Activated effector memory CD4-positive, alpha-beta T cell treated with anti-CD3 and anti-CD28 coated beads, Interleukin-2, amount 50 U/mL, for 16 hours (primary cell): Measurements from ENCODE around the gene EXOC6B.

Source experiments
- DNase-seq: peaks from one replicate; pipeline ENCODE4 v3.0.0-alpha.2; 2020

Gene EXOC6B

DNA sequence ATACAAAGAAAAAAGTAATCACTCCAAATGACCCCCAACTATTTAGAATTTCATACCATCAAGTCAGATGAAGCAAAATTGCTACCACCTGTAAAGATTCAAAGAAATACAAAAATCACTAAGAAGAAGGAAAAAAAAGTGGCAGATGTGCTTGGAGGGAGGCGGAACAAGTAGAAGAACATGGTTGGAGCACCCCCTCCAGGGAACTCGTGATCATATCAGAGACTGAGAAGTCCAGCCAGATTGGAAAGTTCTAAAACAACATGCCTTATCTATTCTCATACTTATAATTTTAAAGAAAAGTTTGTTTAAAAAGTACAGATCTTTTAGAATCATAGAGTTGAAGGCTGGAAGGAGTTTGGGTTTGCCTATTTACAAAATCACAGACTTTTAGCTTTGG, 564.8 kb downstream of the EXOC6B start:
- no peak for DNase-seq

DNA sequence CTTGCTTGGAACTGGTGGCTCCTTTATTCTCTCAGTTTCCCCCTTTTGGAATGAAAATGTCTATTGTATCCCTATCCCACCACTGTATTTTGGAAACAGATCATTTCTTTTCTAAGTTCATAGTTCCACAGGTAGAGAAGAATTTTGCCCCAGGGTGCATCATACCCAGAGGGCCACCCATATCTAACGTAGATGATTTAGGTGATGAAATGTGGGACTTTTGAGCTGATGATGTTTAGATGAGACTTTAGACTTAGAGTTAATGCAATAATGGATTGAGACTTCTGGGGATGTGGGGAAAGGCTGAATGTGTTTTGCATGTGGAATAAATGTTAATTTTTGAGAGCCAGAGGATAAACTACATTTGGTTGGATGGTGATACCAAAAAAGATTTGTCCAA, 570.3 kb downstream of the EXOC6B start:
- no peak for DNase-seq

DNA sequence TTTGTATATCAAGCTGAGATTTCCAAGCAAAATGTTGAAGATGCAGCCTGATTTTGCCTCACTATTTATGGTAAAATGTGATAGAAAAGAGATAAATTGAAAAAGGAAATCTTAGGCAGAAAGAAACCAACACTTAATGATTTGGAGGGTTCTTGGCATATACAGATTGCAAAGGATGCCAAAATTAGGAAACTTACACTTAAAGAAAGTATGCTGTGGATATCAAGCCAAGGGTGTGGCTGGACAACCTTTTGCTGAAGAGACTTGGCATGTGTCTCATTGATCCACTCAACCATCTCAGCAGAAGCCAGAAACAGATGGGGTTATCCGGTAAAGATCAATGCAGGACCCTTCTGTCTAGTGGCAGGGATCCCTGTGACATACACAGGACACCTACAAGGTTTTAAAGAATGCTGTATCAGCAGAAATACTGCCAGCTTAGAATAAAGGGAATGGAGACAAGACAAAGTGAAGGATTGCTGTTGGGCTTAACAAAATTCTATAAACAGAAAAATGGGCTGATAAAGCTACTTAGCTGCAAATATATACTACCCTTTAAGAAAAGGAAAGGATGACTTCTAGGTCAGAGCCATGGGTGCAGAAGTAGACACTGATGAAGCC, 570.9 kb downstream of the EXOC6B start:
- DNase-seq = no peak

DNA sequence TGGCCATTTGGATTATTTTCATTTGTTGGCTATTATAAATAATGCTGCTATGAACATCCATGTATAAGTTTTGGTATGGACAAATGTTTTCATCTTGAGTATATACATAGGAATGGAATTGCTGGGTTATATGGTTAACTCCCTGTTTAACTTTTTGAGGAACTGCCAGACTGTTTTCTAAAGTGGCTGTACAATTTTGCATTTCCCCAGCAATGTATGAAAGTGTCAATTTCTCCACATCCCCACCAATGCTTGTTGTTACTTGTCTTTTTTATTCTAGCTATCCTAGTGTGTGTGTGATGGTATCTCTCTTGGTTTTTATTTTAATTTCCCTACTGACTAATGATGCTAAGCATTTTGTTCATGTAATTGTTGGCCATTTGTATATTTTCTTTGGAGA, 587.5 kb downstream of the EXOC6B start:
- DNase-seq = no peak

DNA sequence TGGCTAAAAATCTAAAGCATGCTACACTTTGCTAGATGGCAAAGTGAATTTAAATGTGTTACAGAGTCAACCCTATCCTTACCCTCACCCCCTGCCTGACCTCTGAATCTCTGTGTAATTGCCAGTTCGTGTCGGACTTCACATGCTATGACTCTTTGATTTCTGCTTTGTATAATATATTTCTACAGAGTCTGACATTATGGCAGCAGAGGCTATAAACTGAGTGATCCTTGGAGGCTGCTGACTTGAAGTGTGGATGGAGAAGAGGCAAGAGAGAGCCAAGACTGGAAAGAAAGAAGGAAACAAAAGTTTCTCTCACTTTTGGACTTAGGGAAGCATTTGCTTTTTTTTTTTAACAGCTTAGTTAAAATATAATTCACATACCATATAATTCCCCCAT, 588.3 kb downstream of the EXOC6B start:
- no peak for DNase-seq

DNA sequence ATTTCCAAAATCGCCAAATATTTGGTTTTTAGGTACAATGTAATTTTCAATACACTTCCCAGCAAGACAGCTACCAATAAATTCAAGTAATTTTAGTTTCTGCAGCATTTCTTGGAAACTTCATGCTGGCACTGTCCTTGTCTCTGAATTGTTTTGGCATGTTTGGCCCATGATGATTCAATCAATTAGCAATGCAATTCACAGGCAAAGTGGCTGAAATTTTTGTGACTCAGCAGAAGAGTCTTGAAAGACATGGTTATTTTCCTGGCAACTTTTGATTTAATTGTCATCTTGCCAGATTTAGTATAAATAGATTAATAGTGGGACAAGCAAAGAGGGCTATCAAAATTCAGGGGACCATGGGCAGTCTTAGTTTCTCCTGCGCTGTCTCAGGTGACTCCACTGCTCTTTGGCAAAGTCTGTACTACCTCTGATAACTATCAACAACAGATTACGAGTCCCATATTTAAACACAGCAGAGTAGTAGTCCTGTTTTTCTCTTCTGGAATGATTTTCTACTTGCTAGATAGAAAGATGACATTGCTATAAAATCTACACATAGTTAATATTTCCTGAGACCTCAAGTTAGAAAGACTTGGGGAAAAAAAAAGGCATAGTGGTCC, 589.3 kb downstream of the EXOC6B start:
- DNase-seq = no peak

DNA sequence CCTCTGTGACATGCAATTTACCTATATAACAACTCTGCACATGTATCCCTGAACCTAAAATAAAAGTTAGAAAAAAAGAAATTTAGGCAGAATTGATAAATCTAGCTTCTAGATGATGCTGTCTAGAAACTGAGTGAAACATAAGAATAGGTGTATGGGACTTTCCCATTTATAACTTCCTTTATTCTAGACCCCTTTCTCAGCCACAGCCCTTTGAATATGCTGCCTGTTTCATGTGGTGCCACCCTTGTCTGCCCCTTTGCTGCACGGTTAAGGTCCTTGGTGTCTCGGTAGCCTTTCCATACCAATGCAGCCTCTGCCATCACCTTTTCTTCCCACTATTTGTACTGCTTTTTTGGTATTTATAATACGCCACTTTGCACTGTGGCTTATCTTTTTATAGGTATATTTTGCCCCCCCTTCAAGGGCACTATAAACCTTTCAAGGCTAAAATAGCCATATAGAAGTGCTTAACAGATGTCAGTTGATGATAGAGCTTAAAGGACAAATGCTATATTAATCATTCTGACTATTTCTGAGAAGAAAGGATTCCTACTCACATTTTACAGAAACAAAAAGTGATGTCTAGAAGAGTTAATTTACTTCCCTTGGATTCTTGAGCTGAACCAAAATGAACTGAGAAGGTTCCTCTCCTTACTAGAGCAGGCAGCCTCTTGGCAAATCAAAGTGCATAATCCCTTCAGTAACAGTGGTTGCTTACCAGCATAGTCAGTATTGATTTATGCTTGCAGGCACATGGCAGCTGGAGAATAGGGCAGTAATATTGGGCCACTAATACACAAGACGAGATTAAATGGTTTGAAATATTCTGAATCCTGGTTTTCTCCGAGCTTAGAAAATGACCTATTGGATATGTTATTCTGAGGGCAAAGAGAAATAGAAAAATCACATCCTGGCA, 590.1 kb downstream of the EXOC6B start:
- DNase-seq = no peak

DNA sequence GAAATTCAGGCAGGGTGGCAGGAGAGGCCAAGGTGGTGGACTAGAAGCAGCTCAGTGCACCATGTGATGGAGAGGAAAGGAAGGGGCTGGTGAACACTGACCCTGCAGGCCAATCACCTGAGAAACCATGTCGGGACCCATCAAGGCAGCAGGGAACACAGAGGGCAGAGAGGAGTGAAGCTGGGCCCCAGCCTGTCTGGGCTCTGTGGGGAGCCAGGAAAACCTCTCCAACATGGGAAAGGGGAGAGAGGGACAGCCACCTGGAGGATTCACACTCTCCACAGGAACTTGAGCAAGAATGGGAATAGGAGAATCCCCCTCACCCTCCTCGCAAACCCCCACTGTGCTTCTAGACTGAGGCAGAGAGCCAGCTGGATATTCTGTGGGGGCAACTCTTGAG, 592.6 kb downstream of the EXOC6B start:
- DNase-seq = no peak

DNA sequence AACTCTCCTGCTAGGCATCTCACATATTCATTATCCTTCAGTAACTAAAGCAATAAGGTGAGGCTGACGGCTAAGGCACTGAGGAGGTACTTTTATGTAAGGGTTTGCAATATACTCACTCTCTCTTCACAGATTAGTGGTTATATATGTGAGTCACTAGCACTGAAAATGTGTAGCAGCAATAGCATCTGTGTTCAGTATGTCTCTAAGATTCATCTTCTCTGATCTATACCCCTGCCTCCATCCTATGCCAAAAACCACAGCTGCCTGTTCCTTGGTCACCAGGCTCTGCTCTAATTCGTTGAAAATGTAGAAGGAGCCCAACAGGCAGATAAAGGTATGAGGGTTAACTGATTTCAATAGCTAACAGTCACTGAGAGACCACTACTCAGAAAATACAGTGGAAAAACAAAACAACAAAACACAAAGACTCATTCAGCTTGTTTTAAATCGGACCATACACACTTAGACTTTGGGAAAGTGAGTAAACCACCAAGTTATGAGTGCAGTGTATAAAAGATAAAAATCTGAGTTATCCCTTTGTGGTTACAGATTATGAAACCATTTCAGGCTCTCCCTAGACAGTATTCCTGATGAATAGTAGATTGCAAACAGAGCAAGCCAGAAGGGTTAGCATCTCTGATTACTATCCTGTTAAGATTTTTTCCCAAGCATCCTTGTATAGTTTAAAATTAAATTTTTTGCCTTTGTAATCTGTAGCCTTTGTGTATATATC, 602.8 kb downstream of the EXOC6B start:
- no peak for DNase-seq

DNA sequence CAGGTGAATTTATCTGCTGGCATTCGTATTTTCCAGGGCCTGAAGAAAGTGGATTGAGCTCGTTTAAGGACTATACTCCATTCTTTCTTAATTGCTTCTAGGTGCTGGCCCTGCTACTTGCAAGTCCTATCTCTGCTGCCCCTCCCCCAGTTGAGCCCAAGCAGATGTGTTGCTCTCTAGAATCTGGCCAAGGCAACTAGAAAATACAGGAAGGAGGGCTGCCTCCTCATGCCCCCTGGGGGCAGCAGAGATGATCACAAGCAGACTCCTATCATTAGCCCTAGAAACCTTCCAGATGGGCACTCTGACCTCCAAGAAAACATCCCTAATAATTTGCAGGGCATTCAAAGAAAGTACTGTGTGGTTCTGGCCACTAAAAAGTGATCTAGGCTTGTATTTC, 605.7 kb downstream of the EXOC6B start:
- DNase-seq = no peak

DNA sequence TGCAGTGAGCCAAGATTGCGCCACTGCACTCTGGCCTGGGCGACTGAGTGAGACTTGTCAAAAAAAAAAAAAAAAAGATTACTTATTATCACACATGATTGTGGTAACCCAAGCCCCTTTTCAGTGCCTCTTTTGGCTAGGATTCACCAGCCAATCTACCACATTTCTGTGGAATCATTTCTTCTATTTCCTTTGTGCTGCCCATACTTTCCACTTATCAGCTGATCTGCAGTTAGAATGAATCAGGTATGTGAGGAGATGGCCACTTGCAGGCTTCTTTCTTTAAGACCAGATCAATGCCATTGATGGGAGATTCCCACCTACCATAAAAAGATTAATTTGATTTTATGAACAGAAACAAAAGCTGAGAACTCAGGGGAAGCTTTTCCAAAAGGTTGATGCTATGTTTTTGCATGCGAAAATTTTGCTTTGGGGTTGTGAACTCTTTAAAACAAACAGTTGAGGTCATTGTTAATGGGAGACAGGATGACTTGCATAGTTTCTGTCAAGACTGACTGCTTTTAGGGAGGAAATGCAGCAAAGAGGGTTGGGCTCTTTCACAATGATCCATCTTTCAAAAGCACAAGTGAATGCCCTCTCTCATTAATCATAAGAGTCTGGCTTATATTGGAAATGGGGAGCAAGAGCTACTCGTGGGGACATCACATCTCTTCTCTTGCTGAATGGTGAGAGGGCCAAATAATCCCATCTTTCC, 611.2 kb downstream of the EXOC6B start:
- no peak for DNase-seq

DNA sequence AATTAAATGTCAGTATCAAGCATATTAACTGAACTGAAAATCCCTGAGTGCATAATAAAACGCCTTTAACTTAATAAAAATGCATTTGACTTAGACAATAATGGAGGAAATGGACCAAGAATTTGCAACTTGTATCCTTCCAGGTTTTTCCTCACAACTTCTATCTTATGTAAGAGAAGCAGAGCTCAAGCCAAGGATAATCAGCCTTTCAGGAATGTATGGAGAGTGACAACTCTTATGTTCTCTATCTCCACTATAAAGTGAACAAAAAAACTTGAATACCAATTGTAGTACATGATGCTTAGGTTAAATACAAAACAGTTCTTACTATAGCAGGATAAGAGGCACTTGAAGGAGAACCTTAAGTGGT, 613.4 kb downstream of the EXOC6B start:
- DNase-seq = no peak

DNA sequence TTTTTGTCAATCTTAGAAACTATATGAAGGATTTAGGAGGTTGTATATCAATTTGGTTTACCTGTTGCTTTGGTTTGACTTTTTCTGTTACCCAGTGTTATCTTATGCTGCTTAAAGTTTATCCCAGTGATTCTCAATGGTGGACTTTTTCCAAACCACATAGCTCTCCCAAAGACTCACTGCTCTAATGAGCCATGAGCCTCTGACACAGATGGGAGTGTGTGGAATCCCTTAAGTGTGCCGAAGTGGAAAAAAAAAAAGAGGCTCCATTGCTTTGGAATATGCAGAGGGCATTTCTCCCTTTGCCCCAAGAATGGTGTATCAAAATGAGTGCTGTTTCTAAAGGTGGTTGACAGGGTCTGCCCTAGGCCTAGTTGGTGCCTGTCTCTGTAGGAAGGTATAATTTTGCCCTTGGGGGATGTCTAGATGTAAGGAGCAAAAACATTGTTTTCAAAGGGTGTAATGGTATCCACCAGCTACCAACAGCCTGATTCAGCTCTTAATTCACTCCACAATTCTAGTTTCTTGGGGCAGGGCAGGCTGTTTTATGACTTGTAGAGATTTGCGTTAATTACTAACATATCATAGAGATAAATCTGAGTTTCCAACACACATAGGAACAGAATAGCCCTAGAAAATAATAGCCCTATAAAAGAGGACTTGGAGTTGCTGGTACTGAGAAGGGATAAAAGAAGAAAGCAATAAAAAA, 613.9 kb downstream of the EXOC6B start:
- no peak for DNase-seq

DNA sequence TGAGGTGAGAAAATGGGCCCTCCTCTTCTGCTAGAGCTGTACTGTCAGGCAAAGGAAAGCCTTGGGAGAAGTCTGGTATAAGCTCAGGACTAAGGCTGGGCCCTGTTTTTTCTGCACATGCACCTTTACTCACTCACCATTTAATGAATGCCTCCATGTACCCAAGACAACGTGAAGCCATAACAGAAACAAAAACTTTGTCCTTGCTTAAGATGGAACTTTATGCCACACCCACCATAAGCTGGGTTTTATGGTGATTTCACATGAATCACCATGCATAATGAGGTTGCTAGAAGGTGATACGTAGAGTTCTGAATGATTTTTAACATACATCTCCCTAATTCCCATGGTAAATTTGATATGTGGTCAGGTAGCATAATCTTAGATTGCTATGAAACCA, 614.5 kb downstream of the EXOC6B start:
- no peak for DNase-seq

DNA sequence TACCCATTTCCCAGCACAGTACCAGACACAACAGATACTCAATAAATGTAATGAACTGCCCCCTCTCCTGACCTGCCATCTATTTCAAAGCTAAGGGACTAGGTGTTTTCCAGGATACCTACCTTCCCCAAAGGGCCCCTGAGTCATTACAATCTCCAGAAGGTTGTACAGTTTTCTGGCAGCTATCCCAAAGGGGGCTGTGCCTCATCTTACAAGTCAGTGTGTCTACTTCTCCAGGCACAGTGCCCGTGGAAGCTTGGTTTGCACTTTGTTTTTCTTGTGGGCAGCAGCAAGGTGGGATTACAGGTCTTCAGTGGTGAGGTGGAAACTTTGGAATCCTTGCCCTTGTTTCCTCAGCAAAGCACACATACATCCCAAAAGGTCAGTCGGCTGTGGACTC, 615.4 kb downstream of the EXOC6B start:
- no peak for DNase-seq

DNA sequence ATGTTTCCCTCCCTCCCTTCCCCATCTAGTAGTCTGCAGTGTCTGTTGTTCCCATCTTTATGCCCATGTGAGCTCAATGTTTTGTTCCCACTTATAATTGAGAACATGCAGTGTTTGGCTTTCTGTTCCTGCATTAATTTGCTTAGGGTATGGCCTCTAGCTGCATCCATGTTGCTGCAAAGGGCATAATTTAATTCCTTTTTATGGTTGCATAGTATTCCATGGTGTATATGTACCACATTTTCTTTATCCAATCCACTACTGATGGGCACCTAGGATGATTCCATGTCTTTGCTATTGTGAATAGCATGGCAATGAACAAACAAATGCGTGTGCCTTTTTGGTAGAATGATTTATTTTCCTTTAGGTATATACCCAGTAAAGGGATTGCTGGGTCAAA, 617.6 kb downstream of the EXOC6B start:
- no peak for DNase-seq

DNA sequence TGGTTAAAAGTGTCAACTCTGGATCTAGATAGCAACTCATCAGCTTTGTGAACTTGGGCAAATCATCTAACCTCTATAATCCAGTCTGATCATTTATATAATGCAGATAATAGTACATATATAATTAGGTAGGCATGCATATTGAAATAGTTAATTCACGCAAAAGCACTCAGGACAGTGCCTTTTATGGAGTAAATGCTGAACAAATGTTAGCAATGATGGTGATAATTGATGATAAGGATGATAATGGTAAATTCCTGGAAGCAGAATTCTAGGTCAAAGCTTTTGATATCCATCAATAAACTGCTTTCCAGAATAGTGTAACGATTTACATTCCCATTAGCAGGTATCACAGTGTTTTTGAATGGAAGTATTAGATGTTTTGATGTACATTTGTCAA, 618.5 kb downstream of the EXOC6B start:
- DNase-seq = no peak

DNA sequence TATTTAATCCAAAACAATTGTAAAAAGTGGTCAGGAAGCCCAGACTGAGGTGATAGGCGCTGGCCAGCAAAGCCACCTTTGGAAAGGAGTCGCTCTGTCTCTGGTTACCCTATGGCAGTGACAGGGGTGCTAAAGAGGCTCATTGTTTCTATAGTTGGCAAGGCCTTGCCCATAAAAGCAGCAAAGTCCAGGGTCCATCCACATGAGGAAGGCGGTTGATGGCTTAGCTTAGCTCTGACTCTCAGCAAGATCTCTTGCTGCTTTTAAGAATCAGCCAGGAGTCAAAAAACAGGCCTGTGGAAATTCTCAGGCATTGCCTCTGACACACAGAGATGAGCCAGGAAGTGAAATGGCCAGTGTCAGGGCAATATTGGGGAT, 620.3 kb downstream of the EXOC6B start:
- DNase-seq = no peak

DNA sequence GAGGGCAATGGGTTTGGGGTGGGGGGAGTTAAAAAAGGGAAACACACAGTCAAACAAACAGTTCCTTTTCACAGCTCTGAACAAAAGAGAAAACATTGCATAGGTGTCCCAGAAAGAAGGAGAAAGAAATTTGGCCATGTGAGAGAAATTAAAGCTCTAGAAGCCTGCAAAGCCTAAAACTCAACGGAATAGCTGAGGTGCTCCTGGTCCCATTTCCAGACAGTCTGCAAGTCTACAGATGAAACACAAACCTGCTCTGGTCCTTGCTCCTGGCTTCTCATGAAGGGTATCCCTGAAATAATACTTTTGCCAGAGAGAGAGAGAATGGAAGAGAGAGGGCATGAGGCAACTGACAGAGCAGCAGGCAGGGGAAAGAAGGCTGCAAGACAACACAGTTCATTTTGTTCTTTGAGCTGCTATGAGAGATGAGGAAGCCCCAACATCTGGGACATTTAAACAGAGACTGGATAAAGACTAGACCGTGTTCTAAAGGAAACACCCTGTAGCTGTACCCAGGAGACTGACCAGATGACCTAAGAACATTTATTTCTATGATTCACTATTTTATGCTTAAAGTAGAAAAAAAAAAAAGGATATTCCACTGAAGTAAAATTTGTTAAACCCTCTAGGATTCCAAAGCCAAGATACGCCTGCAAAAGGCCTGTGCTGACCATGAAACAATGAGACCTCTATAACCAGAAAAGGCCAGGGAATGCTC, 620.9 kb downstream of the EXOC6B start:
- DNase-seq = no peak

DNA sequence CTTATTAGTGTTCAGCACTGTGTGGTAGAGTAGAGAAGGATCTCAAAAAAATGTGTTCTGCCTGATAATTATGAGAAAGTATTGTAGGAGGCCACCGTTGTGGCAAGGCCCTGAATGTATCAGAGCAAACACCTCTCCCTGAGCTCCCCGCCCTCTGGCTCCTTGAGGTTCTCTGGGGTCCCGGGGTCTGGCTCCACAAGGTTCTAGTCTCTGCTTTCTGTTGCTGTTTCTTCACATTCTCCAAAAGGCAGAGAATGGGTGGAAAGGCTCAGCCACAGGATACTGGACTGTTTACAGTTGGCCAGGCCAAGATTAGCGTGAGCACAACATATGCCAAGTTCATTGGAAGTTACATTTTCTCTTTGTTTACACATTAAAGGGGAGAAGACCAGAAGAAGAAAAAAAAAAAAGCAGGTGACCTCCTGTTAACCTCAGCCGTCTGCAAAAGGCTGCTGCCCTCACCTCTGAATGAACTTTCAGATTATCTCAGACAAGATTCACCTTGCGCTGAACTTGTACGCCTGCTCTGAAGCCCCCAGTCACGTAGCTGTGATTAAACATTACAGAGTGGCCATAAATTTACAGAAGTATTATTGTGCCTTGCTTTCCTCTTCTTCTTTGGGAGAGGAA, 621.6 kb downstream of the EXOC6B start:
- no peak for DNase-seq
